GM21515 (cell line): ENCODE data around the gene CFAP97D2.

Experiments used
- ATAC-seq: cut with Tn5 transposase; IDR thresholded peaks from one replicate; pipeline ENCODE4 v1.9.1; 2021; ENCODE audit not compliant: unreplicated experiment

CFAP97D2 gene

DNA sequence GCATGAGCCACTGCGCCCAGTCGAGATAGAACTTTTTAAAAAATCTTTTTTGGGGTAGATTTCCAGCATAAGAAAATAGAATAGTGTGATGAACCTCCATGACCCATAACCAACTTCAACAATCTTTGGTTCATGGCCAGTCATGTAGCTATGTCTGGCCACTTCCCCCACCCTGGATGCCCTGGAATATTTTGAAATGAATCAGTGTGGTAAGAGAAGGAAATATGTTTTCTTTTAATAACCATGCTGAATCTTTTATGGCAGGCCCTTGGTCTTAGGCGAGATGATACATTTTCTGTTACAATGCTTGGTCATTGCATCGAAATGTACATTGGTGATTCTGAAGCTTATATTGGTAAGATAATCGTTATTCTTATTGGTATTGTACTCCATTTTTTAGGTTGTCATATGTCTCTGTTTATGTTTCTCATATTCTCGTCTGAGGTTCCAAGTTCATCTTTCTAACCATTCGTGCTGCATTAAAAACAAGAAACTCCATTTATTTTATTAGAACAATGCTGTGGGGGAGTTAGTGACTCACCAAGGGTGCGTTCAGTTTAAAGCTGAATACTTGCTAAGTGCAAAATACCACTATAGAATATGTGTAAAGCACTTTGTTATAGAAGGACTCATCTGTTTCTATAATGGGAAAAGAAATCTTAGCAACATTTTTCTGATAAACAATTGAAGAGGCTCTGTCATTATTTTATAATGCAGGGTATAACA, 86.0 kb downstream of the CFAP97D2 start:
- ATAC-seq = no peak

- no peak for ATAC-seq
Measured at GRCh38 chr13:114266241-114266640, 87.2 kb downstream of the CFAP97D2 start.

DNA sequence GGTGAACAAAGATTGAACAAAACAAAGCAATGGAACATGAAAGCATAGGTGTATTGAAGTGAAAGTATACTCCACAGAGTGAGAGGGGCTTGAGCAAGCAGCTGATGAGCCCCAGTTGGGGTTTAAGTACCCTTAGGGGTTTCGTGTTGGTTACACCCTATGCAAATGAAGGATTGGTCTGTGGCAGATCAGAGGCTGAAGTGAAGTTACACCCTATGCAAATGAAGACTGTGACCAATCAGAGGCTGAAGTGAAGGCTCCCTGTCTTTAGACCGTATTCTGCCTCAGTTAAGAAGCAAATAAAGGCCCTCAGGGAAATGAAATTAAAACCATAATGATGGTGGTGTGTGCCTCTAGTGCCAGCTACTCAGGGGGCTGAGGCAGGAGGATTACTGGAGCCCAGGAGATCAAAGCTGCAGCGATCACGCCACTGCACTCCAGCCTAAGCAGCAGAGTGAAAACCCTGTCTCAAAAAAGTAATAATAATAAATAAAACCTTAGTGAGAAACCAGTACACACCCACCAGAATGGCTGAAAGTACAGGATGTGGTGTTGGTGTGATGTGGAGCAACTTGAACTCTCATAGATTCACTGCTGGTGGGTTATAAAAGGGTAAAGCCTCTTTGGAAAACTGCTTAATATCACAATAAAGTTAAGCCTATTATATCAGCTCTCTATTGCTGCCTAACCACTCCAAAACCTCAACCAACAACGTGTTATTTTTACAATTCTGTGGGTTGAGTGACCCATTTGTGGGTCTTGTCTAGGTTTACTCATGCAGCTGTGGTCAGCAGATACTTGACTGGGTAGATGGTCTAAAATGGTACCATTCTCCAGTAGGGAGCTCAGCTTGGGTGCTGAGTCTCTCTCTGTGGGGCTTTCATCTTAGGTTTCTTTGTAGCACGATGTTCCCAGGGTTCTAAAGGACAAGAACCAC, 89.6 kb downstream of the CFAP97D2 start:
- ATAC-seq = no peak

DNA sequence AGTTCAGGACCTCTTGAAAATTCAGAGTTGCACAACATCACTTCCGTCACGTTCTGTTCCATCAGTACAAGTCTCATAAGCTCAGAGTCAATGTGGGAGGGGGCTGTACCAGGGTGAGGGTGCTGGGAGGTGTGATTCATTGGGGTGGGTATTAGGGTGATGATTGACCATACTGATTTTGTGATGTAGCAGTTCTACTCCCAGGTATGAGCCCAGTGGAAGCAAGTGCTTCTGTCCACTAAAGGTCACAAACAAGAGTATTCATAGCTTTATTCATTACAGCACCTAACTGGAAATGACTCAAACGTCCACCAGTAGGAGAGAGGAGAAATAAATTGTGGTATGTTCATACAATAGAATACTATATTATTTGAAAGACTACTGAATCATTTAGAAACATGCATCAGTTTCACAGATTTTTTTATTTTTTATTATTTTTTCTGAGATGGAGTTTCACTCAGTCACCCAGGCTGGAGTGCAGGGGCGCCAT, 90.3 kb downstream of the CFAP97D2 start:
- no peak for ATAC-seq
